ENCODE measurements around the gene GRIN2C.

Gene GRIN2C

DNA sequence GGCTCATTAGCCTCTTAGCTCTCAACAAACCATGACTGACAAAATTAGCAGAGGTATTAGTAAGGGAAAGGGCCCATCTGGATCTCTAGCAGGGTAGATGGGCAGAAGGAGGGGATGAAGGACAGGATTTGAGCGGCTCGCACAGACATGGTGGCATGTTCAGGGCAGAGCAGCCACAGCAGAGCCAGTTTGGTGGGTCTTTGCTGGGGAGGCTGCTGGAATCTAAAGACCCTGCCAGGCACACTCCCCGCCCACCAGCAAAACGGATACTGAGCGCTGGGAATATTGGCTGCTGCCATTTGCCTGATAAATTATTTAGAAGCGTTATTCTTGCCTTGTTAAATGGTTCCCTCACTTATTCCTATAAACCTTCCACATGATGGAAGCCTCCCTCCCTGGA, 62.8 kb downstream of the GRIN2C start:
- no peak for DNase-seq (ENCODE audit: extremely low read depth, insufficient read length)
- TF ChIP-seq, protein P1, sequence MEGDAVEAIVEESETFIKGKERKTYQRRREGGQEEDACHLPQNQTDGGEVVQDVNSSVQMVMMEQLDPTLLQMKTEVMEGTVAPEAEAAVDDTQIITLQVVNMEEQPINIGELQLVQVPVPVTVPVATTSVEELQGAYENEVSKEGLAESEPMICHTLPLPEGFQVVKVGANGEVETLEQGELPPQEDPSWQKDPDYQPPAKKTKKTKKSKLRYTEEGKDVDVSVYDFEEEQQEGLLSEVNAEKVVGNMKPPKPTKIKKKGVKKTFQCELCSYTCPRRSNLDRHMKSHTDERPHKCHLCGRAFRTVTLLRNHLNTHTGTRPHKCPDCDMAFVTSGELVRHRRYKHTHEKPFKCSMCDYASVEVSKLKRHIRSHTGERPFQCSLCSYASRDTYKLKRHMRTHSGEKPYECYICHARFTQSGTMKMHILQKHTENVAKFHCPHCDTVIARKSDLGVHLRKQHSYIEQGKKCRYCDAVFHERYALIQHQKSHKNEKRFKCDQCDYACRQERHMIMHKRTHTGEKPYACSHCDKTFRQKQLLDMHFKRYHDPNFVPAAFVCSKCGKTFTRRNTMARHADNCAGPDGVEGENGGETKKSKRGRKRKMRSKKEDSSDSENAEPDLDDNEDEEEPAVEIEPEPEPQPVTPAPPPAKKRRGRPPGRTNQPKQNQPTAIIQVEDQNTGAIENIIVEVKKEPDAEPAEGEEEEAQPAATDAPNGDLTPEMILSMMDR (IDR thresholded peaks at IDR 0.05; ENCODE audit: insufficient read depth, low read length, poor library complexity, severe bottlenecking) = no peak
- peaks cover 27% of the 10 kb centered on the region for H3K36me3 ChIP-seq (ENCODE audit: control insufficient read depth, insufficient read depth, low read length)
- no peak overlapping the region for H3K4me3 ChIP-seq (replicated peaks; ENCODE audit: low read depth, low read length)
- no peaks in the 10 kb centered on the region for H3K27me3 ChIP-seq (replicated peaks; ENCODE audit: control insufficient read depth, insufficient read depth, low read length)

GRCh38 chr17:74796211-74796610, 63.5 kb downstream of the GRIN2C start:
- TF ChIP-seq, protein P1 (IDR thresholded peaks at IDR 0.05; ENCODE audit: insufficient read depth, low read length, poor library complexity, severe bottlenecking) = no peak
- peaks cover 24% of the 10 kb centered on the region for H3K36me3 ChIP-seq (ENCODE audit: control insufficient read depth, insufficient read depth, low read length)
- H3K4me3 ChIP-seq (replicated peaks; ENCODE audit: low read depth, low read length) = no peak overlapping the region

GRCh38 chr17:74795327-74796020, 64.2 kb downstream of the GRIN2C start:
- no peaks in the 10 kb centered on the region for H3K27me3 ChIP-seq (replicated peaks; ENCODE audit: control insufficient read depth, insufficient read depth, low read length)
- no peak for DNase-seq (ENCODE audit: extremely low read depth, insufficient read length)
- H3K36me3 ChIP-seq (ENCODE audit: control insufficient read depth, insufficient read depth, low read length) = peaks cover 26% of the 10 kb centered on the region
- no peak overlapping the region for H3K4me3 ChIP-seq (replicated peaks; ENCODE audit: low read depth, low read length)
- TF ChIP-seq, protein P1 (IDR thresholded peaks at IDR 0.05; ENCODE audit: insufficient read depth, low read length, poor library complexity, severe bottlenecking) = no peak

More at GRCh38 chr17:74796211-74796610, 63.5 kb downstream of the GRIN2C start:
- no peaks in the 10 kb centered on the region for H3K27me3 ChIP-seq (replicated peaks; ENCODE audit: control insufficient read depth, insufficient read depth, low read length)
- no peak for DNase-seq (ENCODE audit: extremely low read depth, insufficient read length)

GRCh38 chr17:74792586-74793105, 67.0 kb downstream of the GRIN2C start:
- H3K36me3 ChIP-seq (ENCODE audit: control insufficient read depth, insufficient read depth, low read length) = peaks cover 15% of the 10 kb centered on the region

More at GRCh38 chr17:74792586-74793105, 67.0 kb downstream of the GRIN2C start:
- Histone ChIP-seq H3K27me3 (replicated peaks; ENCODE audit: control insufficient read depth, insufficient read depth, low read length) (no peaks in the 10 kb centered on the region), H3K4me3 (replicated peaks; ENCODE audit: low read depth, low read length) (no peak overlapping the region)
- no peak for DNase-seq (ENCODE audit: extremely low read depth, insufficient read length)
- TF ChIP-seq, protein P1 (IDR thresholded peaks at IDR 0.05; ENCODE audit: insufficient read depth, low read length, poor library complexity, severe bottlenecking) = no peak
